K562 (cell line): Measurements from ENCODE around the gene UNC50. TPM values are rescaled to one million over a fixed set of nuclear protein-coding genes. Genes with fewer than 3 reads are reported as not detected.

ENCODE experiments used
- ATAC-seq: fragments of 200-7000 bp; cut with Tn5 transposase; 3 replicates; pipeline ENCODE4 v1.9.1; 2020; ENCODE audit warnings: moderate library complexity
- BruUV-seq: library from RNA; stranded (reverse); fragments of 400-500 nt; replicated peaks from 2 replicates; lab custom pipeline; 2021; lab: Mats Ljungman, UMichigan
- CTCF ChIA-PET: fragments of 300-600 bp; formaldehyde crosslinking; extraction: SDS; loops from one replicate; lab custom pipeline; 2021; ENCODE audit warnings: low intra/inter-chr PET ratio; lab: Yijun Ruan, JAX
- POLR2A ChIA-PET: fragments of 300-600, 350-650 bp; sonication (Branson Sonifier 250); formaldehyde crosslinking; extraction: SDS; loops from one replicate; lab custom pipeline; 2021; ENCODE audit warnings: antibody characterized with exemption, inconsistent platforms; lab: Yijun Ruan, JAX
- DNase-seq, 4 experiments: peaks; one replicate each; pipeline versions ENCODE4 v3.0.0 to v3.0.0-alpha.2; 2011 to 2018; ENCODE audit warnings: low spot score in 3 of 4, mixed read lengths in 3 of 4; ENCODE audit errors: extremely low read depth in 1 of 4
- FAIRE-seq: peaks from 2 replicates; lab custom pipeline; 2011; peaks lifted over from hg19 to GRCh38; lab: Jason Lieb, UNC
- H2AFZ ChIP-seq: 2 replicates; pipeline ENCODE4 v1.6.0; 2011; ENCODE audit warnings: low read depth, low read length, control low read depth, inconsistent platforms
- H3K27ac ChIP-seq: fragments of 200-600 bp; 3 replicates; pipeline ENCODE4 v1.8.0; 2011; ENCODE audit warnings: low read depth, mild to moderate bottlenecking, control low read depth, inconsistent platforms, low read length, moderate library complexity, mixed read lengths; ENCODE audit errors: extremely low read depth
- H3K27me3 ChIP-seq, 2 experiments: fragments of 300-600 bp in 1 of 2; 2 replicates in 1 of 2; 3 replicates in 1 of 2; pipeline versions ENCODE4 v1.6.0 to v1.8.0; 2011; ENCODE audit warnings: inconsistent platforms in 2 of 2, low read length in 2 of 2, mild to moderate bottlenecking in 1 of 2, mixed read lengths in 1 of 2, moderate library complexity in 1 of 2; ENCODE audit not compliant: control insufficient read depth in 2 of 2, insufficient read depth in 2 of 2
- H3K36me3 ChIP-seq: fragments of 300-600 bp; 3 replicates; pipeline ENCODE4 v1.8.0; 2011; ENCODE audit warnings: mild to moderate bottlenecking, low read length, inconsistent platforms; ENCODE audit not compliant: control insufficient read depth, insufficient read depth
- H3K4me1 ChIP-seq, 2 experiments: fragments of 200-600 bp in 1 of 2; replicated peaks in 1 of 2; 2 replicates in 1 of 2; 3 replicates in 1 of 2; pipeline versions ENCODE4 v1.5.1 to v1.8.0; 2011; ENCODE audit warnings: inconsistent platforms in 2 of 2, low read length in 2 of 2, mild to moderate bottlenecking in 1 of 2, mixed read lengths in 1 of 2, moderate library complexity in 1 of 2; ENCODE audit not compliant: control insufficient read depth in 2 of 2, insufficient read depth in 2 of 2
- H3K4me2 ChIP-seq: 2 replicates; pipeline ENCODE4 v1.6.1; 2011; ENCODE audit warnings: low read length, control low read depth, inconsistent platforms, mixed read lengths; ENCODE audit not compliant: insufficient read depth
- H3K4me3 ChIP-seq: fragments of 200-600 bp; sonication (generic), shearing (Covaris generic); 2 replicates; pipeline ENCODE4 v1.5.1; 2016; ENCODE audit warnings: control low read depth, inconsistent platforms
- H3K79me2 ChIP-seq: fragments of 200-600 bp; 3 replicates; pipeline ENCODE4 v1.8.0; 2011; ENCODE audit warnings: low read length, inconsistent platforms; ENCODE audit not compliant: control insufficient read depth, insufficient read depth
- H3K9ac ChIP-seq, 2 experiments: 2 replicates each; pipeline versions ENCODE4 v1.6.0 to v1.6.1; 2011; ENCODE audit warnings: low read depth in 2 of 2, low read length in 2 of 2, control low read depth in 1 of 2, inconsistent platforms in 1 of 2, mild to moderate bottlenecking in 1 of 2, mixed read lengths in 1 of 2; ENCODE audit not compliant: insufficient read depth in 1 of 2
- H3K9me1 ChIP-seq: one replicate; pipeline ENCODE4 v1.6.0; 2011; ENCODE audit warnings: inconsistent platforms, mild to moderate bottlenecking, low read length, moderate library complexity; ENCODE audit not compliant: control insufficient read depth, insufficient read depth
- H3K9me3 ChIP-seq: replicated peaks from 2 replicates; pipeline ENCODE4 v1.5.1; 2011; ENCODE audit warnings: low read depth, low read length, inconsistent platforms; ENCODE audit not compliant: control insufficient read depth, insufficient read depth
- H4K20me1 ChIP-seq: replicated peaks from 2 replicates; pipeline ENCODE4 v1.6.1; 2011; ENCODE audit warnings: low read length, inconsistent platforms, mixed read lengths; ENCODE audit not compliant: control insufficient read depth, insufficient read depth
- ELF1 ChIP-seq: fragments of 200-800 bp; sonication (Bioruptor generic); IDR thresholded peaks from 2 replicates; pipeline ENCODE4 v1.6.1; 2016; ENCODE audit warnings: missing genetic modification characterization, missing compliant biosample characterization
- FOS ChIP-seq: IDR thresholded peaks from 3 replicates; pipeline ENCODE4 v1.6.1; 2011; ENCODE audit not compliant: insufficient read length; ENCODE audit errors: extremely low read depth
- GABPB1 ChIP-seq: sonication (generic); formaldehyde crosslinking; IDR thresholded peaks from 2 replicates; pipeline ENCODE4 v1.8.0; 2022; ENCODE audit warnings: mild to moderate bottlenecking, missing genetic modification reagents
- HMG20B ChIP-seq: fragments of 250-450 bp; sonication (Bioruptor Pico); IDR thresholded peaks from 2 replicates; pipeline ENCODE4 v1.5.0; 2021; ENCODE audit warnings: mild to moderate bottlenecking
- HSF4 ChIP-seq: fragments of 250-450 bp; sonication (Bioruptor Pico); IDR thresholded peaks from 2 replicates; pipeline ENCODE4 v2.1.2; 2022; ENCODE audit warnings: mild to moderate bottlenecking, moderate library complexity, borderline replicate concordance
- ID3 ChIP-seq, 2 experiments: fragments of 250-450 bp in 1 of 2; fragments of 450-650 bp in 1 of 2; sonication (Bioruptor Pico) in 1 of 2; IDR thresholded peaks; 2 replicates each; pipeline versions ENCODE4 v1.6.1 to v1.8.0; 2016 to 2021; ENCODE audit warnings: mild to moderate bottlenecking in 2 of 2, moderate library complexity in 2 of 2, missing compliant biosample characterization in 1 of 2, missing genetic modification characterization in 1 of 2
- RBM34 ChIP-seq: fragments of 200-400 bp; formaldehyde crosslinking; IDR thresholded peaks from 2 replicates; pipeline ENCODE4 v1.6.1; 2018; ENCODE audit warnings: low read length, borderline replicate concordance; ENCODE audit not compliant: insufficient read depth
- ZBED1 ChIP-seq: IDR thresholded peaks from 2 replicates; pipeline ENCODE4 v1.6.1; 2014
- ZNF395 ChIP-seq: fragments of 200-800 bp; sonication (Bioruptor generic); IDR thresholded peaks from 2 replicates; pipeline ENCODE4 v1.6.1; 2017; ENCODE audit warnings: missing genetic modification characterization, missing compliant biosample characterization
- WGBS: fragments of 100-300 bp; shearing (Covaris generic); methylation state at CpG from one replicate; pipeline ENCODE4 v1.1.6; 2016; ENCODE audit warnings: low coverage, mixed read lengths; ENCODE audit not compliant: insufficient coverage; ENCODE audit errors: missing lambda C conversion rate; 5-methylcytosine and 5-hydroxymethylcytosine counted together
- in situ Hi-C: fragments of 300-500 bp; cut with MboI; formaldehyde crosslinking; loops from 4 replicates; pipeline ENCODE4 v1.15.0; 2018; ENCODE audit warnings: inconsistent platforms, mixed read lengths
- intact Hi-C: fragments of 100-400 bp; cut with micrococcal nuclease; formaldehyde crosslinking; loops from 2 replicates; pipeline ENCODE4 v1.14.2; 2022
- polyA plus RNA-seq, 8 experiments: library from polyadenylated mRNA; depleted of rRNA in 4 of 8; stranded (reverse) in 5 of 8; unstranded in 3 of 8; fragments of >200 nt; fragmentation: Nextera tagmentation in 2 of 8; fragmentation: Illumina TruSeq in 1 of 8; extraction: Ambion mirVana in 2 of 8; extraction: Trizol in 1 of 8; gene quantifications; 2 replicates each; pipeline versions ENCODE4 v1.2.1 to v1.2.3, GENCODE V29; 2011 to 2014; ENCODE audit warnings: inconsistent platforms in 1 of 8, missing spikeins in 1 of 8
- total RNA-seq, 7 experiments: library from RNA; depleted of rRNA in 6 of 7; stranded (reverse); fragments of >200 nt in 6 of 7; fragmentation: Illumina TruSeq in 2 of 7; extraction: Trizol in 2 of 7; gene quantifications; 2 replicates each; pipeline versions ENCODE4 v1.2.1 to v1.2.3, GENCODE V29; 2011 to 2021; ENCODE audit warnings: low replicate concordance in 1 of 7
- TF ChIP-seq, protein P1 (sequence below): fragments of 250-450 bp; sonication (Bioruptor Pico); IDR thresholded peaks from 2 replicates; pipeline ENCODE4 v1.8.0; 2022; ENCODE audit warnings: moderate library complexity, mild to moderate bottlenecking, inconsistent platforms
- TF ChIP-seq, protein P2 (sequence below): sonication (generic); formaldehyde crosslinking; IDR thresholded peaks from 2 replicates; pipeline ENCODE4 v1.8.1; 2022; ENCODE audit warnings: missing genetic modification reagents

Gene UNC50
- total and polyA plus RNA-seq, 9 of the 15 experiments (the other 6 are each of a cell fraction or from before 2014, with no cell fraction given) = 30.0 to 52.9 (median 35.9) TPM

GRCh38 chr2:98656800-98657199, 48.4 kb downstream of the UNC50 start:
- Histone ChIP-seq H3K79me2 (no peaks in the 10 kb centered on the region), H3K4me2 (no peak overlapping the region), H2AFZ (no peak overlapping the region), H3K9me1 (no peaks in the 10 kb centered on the region), H3K9me3 (no peaks in the 10 kb centered on the region), H3K36me3 (no peaks in the 10 kb centered on the region), H3K9ac (no peak overlapping the region), H3K27ac (no peak overlapping the region), H3K27me3 (no peaks in the 10 kb centered on the region; a peak in 1 of 5 replicates), H3K4me3 (no peak overlapping the region), H4K20me1 (no peaks in the 10 kb centered on the region), H3K4me1 (no peaks in the 10 kb centered on the region)
- in situ Hi-C loops = no loop called here
- FAIRE-seq (no peak), DNase-seq (no peak), ATAC-seq (no peak)
- no peak for TF ChIP-seq ZBED1
- ChIA-PET POLR2A (no interaction called here), CTCF (interaction anchor here (0.5 kb wide), 1 partner anchor 72 kb away, joined by 3 read pairs; no protein-coding TSS in a partner anchor)
- WGBS = 0% methylated on average over 4 of the region's 4 CpGs
- intact Hi-C loops = no loop called here
- BruUV-seq = no TSS peak

- no peak for DNase-seq
- no peaks in the 10 kb centered on the region for H3K9me3 ChIP-seq
- H3K27ac ChIP-seq = no peak overlapping the region
- no peak for ATAC-seq
- no peak overlapping the region for H3K4me3 ChIP-seq
- in situ Hi-C loops = no loop called here
- ChIA-PET CTCF (no interaction called here), POLR2A (interaction anchor here (0.6 kb wide), 1 partner anchor 214 kb away, joined by 3 read pairs; no protein-coding TSS in a partner anchor)
- H4K20me1 ChIP-seq = no peaks in the 10 kb centered on the region
- 0% methylated on average over 3 of the region's 4 CpGs for WGBS
- no peaks in the 10 kb centered on the region for H3K79me2 ChIP-seq
- intact Hi-C loops = no loop called here
- no peaks in the 10 kb centered on the region for H3K9me1 ChIP-seq
- FAIRE-seq = no peak
- H3K36me3 ChIP-seq = no peaks in the 10 kb centered on the region
- no peak overlapping the region for H3K4me2 ChIP-seq
- no peaks in the 10 kb centered on the region; a peak in 1 of 5 replicates for H3K4me1 ChIP-seq
- BruUV-seq = no TSS peak
- H2AFZ ChIP-seq = no peak overlapping the region
- 0 out of 5 replicates have a peak, but pooled peaks cover 0 to 3% of the 10 kb centered on the region in 2 experiments for H3K27me3 ChIP-seq
- no peak overlapping the region for H3K9ac ChIP-seq
- TF ChIP-seq HMG20B (CRISPR knock-in tag) (no peak), ID3 (CRISPR knock-in tag; IDR thresholded peaks at IDR 0.05) (no peak), ID3 (tag; IDR thresholded peaks at IDR 0.05) (no peak), HSF4 (no peak), ZNF395 (no peak), ELF1 (tag) (no peak), FOS (no peak), GABPB1 (CRISPR knock-in tag) (no peak), RBM34 (no peak)
- TF ChIP-seq, protein P1, sequence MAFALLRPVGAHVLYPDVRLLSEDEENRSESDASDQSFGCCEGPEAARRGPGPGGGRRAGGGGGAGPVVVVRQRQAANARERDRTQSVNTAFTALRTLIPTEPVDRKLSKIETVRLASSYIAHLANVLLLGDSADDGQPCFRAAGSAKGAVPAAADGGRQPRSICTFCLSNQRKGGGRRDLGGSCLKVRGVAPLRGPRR (CRISPR knock-in tag) = no peak
- TF ChIP-seq, protein P2, sequence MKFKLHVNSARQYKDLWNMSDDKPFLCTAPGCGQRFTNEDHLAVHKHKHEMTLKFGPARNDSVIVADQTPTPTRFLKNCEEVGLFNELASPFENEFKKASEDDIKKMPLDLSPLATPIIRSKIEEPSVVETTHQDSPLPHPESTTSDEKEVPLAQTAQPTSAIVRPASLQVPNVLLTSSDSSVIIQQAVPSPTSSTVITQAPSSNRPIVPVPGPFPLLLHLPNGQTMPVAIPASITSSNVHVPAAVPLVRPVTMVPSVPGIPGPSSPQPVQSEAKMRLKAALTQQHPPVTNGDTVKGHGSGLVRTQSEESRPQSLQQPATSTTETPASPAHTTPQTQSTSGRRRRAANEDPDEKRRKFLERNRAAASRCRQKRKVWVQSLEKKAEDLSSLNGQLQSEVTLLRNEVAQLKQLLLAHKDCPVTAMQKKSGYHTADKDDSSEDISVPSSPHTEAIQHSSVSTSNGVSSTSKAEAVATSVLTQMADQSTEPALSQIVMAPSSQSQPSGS (CRISPR knock-in tag) = no peak
Observed at GRCh38 chr2:98658816-98659490, 50.6 kb downstream of the UNC50 start.
